HL-60 (cell line): Measurements from ENCODE around the gene HMCN2.

ENCODE experiments used
- CTCF ChIP-seq: IDR thresholded peaks from one replicate; pipeline ENCODE4 v1.5.1; 2011; ENCODE audit warnings: low read length, control low read depth, inconsistent platforms; ENCODE audit not compliant: insufficient read depth
- GABPA ChIP-seq: IDR thresholded peaks from 2 replicates; pipeline ENCODE4 v1.6.1; 2012; ENCODE audit warnings: low read depth
- POLR2AphosphoS5 ChIP-seq: IDR thresholded peaks from 2 replicates; pipeline ENCODE4 v1.6.1; 2012; ENCODE audit warnings: low read depth
- SPI1 ChIP-seq: IDR thresholded peaks from 2 replicates; pipeline ENCODE4 v1.6.1; 2012; ENCODE audit warnings: low read depth, mild to moderate bottlenecking, borderline replicate concordance

GRCh38 chr9:130262771-130263170, 2.8 kb upstream of the HMCN2 start:
- no peak for TF ChIP-seq CTCF
- no peak for TF ChIP-seq POLR2AphosphoS5
- no peak for TF ChIP-seq SPI1
- no peak for TF ChIP-seq GABPA
